Measurements from ENCODE around the gene STK4.

STK4 gene

GRCh38 chr20:44966030-44966961 lies at the start of gene STK4:
Gene STK4, plus strand, starts transcription at chr20:44966512. Its CDS starts 57 bp downstream, at chr20:44966569.
- DNase-seq: peak; percentile 96

DNA sequence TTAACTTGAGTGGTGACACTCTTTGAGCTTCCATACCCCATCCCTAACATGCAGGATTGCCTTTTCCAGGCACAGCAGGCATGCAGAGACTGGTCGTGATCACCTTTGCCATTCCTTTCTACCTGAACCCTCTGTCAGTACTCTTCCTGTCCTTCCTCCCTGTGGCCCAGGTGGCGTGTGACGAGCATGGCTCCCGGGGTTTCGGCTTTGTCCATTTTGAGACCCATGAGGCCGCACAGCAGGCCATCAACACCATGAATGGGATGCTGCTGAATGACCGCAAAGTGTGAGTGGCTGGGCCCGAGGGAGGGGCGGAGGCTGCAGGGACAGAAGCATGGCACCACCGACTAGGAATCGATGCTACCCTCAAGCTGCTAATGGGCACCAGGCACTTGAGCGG lies 49.7 kb upstream of the STK4 start:
- DNase-seq: no peak

DNA sequence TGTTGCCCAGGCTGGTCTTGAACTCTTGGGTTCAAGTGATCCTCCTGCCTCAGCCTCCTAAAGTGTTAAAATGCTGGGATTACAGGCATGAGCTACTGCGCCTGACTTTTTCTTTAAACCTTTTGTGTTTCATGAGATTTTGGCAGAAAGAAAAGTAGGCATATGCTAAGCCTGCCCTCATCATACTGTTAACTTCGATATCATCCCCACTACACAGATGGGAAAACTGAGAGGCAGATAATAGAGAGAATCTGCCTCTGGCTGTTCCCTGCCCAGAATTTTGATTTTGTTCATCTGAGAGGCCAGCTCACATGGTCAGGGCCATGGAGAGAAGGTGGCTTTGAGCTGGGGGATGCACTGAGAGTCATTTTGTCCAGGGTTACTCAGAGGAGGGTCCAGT lies 48.9 kb upstream of the STK4 start:
- DNase-seq: no peak

- no peak for DNase-seq
Measured at GRCh38 chr20:44918342-44918741, 48.0 kb upstream of the STK4 start.

- DNase-seq: no peak
Measured at GRCh38 chr20:44918761-44919160, 47.6 kb upstream of the STK4 start.

- no peak for DNase-seq
Measured at GRCh38 chr20:44921447-44921846, 44.9 kb upstream of the STK4 start.

- no peak for DNase-seq
Measured at GRCh38 chr20:44924541-44924940, 41.8 kb upstream of the STK4 start.

DNA sequence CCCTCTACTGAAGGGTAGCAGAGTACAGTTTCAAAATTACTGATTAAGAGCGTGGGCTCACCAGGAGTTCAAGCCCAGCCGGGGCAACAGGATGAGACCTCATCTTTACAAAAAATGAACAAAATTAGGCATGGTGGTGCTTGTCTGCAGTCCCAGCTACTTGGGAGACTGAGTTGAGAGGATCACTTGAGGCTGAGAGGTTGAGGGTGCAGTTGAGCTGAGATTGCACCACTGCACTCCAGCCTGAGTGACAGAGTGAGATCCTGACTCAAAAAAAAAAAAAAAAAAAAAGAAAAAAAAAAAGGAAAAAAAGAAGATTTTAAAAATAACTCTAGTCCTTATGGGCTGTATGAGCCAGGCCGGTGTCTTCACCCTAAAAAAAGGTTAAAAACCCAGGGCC lies 37.7 kb upstream of the STK4 start:
- DNase-seq: no peak

DNA sequence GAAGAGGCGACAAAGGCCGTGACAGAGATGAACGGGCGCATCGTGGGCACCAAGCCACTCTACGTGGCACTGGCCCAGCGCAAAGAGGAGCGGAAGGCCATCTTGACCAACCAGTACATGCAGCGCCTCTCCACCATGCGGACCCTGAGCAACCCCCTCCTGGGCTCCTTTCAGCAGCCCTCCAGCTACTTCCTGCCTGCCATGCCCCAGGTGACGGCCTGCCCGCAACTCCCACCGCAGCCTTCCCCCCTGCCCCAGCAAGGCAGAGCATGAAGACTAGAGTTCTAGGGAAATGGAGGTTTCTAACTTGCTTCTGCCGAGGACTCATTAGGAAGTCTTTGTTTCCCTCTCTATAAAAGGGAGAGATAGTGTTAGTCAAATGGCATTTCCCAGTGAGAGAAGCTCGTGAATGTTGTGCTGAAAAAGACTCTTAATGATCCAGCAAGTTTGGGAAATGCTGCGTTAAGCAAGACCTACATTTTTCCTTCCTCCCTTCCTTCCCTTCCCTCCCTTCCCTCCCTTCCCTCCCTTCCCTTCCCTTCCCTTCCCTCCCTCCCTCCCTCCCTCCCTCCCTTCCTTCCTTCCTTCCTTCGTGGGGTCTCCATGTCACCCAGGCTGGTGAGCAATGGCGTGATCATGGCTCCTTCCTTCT lies 35.7 kb upstream of the STK4 start:
- no peak for DNase-seq

GRCh38 chr20:44931911-44932310 lies 34.4 kb upstream of the STK4 start:
- no peak for DNase-seq

- DNase-seq: no peak
Measured at GRCh38 chr20:44932916-44933315, 33.4 kb upstream of the STK4 start.

- no peak for DNase-seq
Measured at GRCh38 chr20:44936510-44936909, 29.8 kb upstream of the STK4 start.

GRCh38 chr20:44938637-44939036 lies 27.7 kb upstream of the STK4 start:
- DNase-seq: no peak

- DNase-seq: no peak
Measured at GRCh38 chr20:44941120-44941691, 25.1 kb upstream of the STK4 start.

DNA sequence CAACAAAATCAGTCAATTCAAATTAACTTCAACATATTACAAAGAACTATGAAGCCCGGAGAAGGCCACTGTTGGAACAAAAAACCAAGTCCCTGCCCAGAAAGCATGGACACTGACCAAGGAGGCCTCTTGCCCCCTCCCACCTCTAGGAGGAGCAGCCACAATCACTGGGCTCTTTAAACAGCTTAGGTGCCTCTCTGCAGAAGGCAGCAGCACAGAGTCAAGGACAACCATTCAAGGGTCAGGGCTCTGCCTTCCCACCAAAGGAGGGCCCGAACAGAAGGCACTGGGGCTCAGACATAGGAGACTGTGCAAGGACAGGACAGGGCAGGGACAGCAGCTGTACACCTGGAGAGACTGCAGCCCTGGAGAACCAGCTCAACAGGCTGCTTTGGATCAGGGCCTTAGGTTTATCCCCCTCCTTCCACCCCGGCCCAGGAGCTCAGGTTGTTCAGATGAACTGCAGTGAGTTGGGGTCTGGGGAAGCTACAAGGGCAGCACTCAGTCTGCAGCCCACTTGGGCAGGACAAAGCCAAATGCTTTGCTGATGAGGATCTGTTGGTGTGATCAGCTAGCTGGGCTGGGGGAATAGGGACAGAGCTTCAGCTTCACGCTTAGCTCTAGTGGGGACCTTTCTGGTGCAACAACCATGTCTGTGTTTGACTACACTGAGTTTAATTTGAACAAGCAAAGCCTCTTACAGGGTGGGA lies 23.9 kb upstream of the STK4 start:
- DNase-seq: no peak

GRCh38 chr20:44943828-44944227 lies 22.5 kb upstream of the STK4 start:
- DNase-seq: no peak

GRCh38 chr20:44945261-44945660 lies 21.1 kb upstream of the STK4 start:
- DNase-seq: no peak

- DNase-seq: no peak
Measured at GRCh38 chr20:44946271-44946852, 19.9 kb upstream of the STK4 start.

- no peak for DNase-seq
Measured at GRCh38 chr20:44948107-44948506, 18.2 kb upstream of the STK4 start.

GRCh38 chr20:44948513-44948912 lies 17.8 kb upstream of the STK4 start:
- no peak for DNase-seq

GRCh38 chr20:44950368-44950767 lies 15.9 kb upstream of the STK4 start:
- DNase-seq: no peak

- DNase-seq: no peak
Measured at GRCh38 chr20:44952731-44953130, 13.6 kb upstream of the STK4 start.

DNA sequence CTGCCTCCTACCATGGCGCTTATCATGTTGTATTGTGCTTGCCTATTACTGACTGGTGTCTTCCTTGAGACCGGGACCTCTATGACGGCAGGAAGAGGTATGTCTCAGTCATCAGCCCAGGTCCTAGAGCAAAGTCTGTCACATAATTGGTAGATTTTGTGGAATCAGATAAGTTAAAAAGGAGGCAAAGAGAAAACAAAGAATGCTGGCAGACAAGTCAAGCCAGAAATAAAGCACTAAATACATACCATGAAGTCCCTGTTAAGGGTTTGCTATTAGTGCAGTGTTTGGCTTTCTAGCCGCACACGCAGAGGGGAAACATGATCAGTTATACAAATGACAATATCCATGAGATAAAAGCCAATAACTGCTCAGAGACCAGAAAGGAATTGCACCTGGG lies 12.1 kb upstream of the STK4 start:
- no peak for DNase-seq
